ENCODE results near the gene MYO7B.

The MYO7B gene

GRCh38 chr2:127588241-127588640, 52.8 kb downstream of the MYO7B start:
- DNase-seq (ENCODE audit: low read depth in 2 of 2): no peak

GRCh38 chr2:127589358-127589757, 53.9 kb downstream of the MYO7B start:
- no peak for DNase-seq (ENCODE audit: low read depth in 2 of 2)

GRCh38 chr2:127589841-127590240, 54.4 kb downstream of the MYO7B start:
- no peak for DNase-seq (ENCODE audit: low read depth in 2 of 2)

- DNase-seq (ENCODE audit: low read depth in 2 of 2): no peak
Observed at GRCh38 chr2:127590386-127591190, 55.1 kb downstream of the MYO7B start.

GRCh38 chr2:127591221-127591923, 55.9 kb downstream of the MYO7B start:
- peak; percentile 13 to 20 for DNase-seq (ENCODE audit: low read depth in 2 of 2)

GRCh38 chr2:127592761-127593227, 57.3 kb downstream of the MYO7B start:
- no peak for DNase-seq (ENCODE audit: low read depth in 2 of 2)

- DNase-seq (ENCODE audit: low read depth in 2 of 2): no peak
Observed at GRCh38 chr2:127593228-127594115, 58.0 kb downstream of the MYO7B start.

GRCh38 chr2:127594116-127594591, 58.7 kb downstream of the MYO7B start:
- no peak for DNase-seq (ENCODE audit: low read depth in 2 of 2)

- no peak for DNase-seq (ENCODE audit: low read depth in 2 of 2)
Observed at GRCh38 chr2:127596311-127597045, 61.0 kb downstream of the MYO7B start.

- DNase-seq (ENCODE audit: low read depth in 2 of 2): no peak
Observed at GRCh38 chr2:127597046-127597983, 61.8 kb downstream of the MYO7B start.

- DNase-seq (ENCODE audit: low read depth in 2 of 2): no peak
Observed at GRCh38 chr2:127597984-127598380, 62.5 kb downstream of the MYO7B start.

GRCh38 chr2:127598711-127599110, 63.2 kb downstream of the MYO7B start:
- no peak for DNase-seq (ENCODE audit: low read depth in 2 of 2)

- DNase-seq (ENCODE audit: low read depth in 2 of 2): no peak
Observed at GRCh38 chr2:127599211-127599610, 63.7 kb downstream of the MYO7B start.

- DNase-seq (ENCODE audit: low read depth in 2 of 2): no peak
Observed at GRCh38 chr2:127604986-127605385, 69.5 kb downstream of the MYO7B start.

- no peak for DNase-seq (ENCODE audit: low read depth in 2 of 2)
Observed at GRCh38 chr2:127605691-127606263, 70.3 kb downstream of the MYO7B start.

- DNase-seq (ENCODE audit: low read depth in 2 of 2): no peak
Observed at GRCh38 chr2:127606625-127607398, 71.3 kb downstream of the MYO7B start.

- no peak for DNase-seq (ENCODE audit: low read depth in 2 of 2)
Observed at GRCh38 chr2:127607399-127607908, 72.0 kb downstream of the MYO7B start.

All from activated CD8-positive, alpha-beta memory T cell treated with anti-CD3 and anti-CD28 coated beads for 4 hours (primary cell).